Measurements from ENCODE around the gene TCEA3.

Gene TCEA3

DNA sequence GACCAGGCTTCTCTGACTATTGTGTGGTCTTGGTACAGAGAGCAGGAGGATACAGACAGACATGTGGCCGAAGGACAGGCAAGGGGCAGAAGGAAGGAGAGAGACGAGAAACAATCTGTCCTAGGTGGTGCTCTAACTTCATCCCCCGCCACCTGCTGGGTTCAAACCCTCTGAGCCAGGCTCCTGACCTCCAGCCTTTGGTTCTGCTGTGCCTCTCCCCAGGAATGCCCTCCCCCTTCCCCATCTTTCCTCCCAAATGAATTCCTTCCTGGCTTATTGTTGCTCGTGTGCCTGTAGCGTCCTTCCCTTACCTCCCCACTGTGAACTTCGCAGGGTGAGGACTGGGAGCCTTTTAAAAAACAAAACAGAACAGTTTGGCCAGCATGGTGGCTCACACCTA lies 5.4 kb downstream of the TCEA3 start:
- DNase-seq, result no peak

DNA sequence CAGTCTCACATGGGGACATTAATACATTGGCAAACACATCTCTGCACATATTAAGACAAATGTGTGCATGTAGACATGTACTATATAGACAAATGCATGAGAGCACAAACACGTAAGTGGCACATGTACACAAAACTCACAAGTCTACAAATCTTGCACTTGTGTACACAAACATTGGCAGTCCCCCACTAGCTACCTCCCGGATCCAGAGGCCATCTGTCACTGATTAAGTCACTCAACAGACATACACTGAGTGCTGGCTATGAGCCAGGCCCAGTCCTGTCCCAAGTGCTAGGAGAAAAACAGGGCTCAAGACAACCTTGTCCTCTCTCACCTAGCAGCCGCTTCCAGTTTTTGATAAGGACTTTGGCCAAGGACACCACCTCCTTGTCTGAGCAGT lies 7.0 kb downstream of the TCEA3 start:
- no peak for DNase-seq

DNA sequence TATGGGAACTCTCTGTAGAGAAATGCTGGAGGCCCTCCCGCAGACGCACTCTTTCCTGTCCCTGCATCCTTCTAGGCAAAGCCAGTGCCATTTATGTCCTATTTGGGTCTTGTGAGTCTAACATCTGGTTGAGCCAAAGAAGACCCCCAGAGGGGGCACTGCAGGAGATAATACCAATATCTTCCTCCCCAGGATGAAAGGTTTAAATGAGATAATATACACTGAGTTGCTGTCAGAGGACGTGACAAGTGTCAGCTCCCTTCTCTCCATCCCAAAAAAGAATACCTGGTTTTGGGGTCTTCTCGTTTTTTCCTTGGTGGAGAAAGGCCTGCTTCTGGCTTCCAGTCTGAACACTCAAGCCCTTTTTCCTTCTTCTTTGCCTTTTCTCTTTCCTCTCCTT lies 7.6 kb downstream of the TCEA3 start:
- no peak for DNase-seq

DNA sequence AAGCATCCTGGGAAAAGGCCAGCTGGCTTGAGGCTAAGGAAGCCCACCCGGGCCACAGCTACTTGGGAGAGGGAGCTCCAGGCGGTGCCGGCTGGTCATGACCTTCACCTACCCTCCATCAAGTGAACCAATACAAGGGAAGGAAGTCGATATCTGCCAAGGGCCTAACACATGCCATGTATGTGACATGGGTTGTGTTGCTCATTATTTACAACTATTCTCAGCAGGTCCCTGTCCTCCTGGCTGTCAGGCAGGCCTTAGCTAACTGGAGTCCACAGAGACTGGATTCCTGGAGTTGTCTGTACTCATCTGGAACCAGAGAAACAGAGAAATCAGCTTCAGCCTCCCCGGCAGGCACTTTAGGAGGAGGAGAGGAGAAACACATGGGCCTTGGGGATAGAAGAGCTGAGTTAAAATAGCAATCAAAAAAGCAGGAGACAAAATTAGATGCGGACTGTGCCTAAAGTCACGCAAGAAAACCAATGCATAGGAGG lies 15.7 kb downstream of the TCEA3 start:
- peak; percentile 32 for DNase-seq

DNA sequence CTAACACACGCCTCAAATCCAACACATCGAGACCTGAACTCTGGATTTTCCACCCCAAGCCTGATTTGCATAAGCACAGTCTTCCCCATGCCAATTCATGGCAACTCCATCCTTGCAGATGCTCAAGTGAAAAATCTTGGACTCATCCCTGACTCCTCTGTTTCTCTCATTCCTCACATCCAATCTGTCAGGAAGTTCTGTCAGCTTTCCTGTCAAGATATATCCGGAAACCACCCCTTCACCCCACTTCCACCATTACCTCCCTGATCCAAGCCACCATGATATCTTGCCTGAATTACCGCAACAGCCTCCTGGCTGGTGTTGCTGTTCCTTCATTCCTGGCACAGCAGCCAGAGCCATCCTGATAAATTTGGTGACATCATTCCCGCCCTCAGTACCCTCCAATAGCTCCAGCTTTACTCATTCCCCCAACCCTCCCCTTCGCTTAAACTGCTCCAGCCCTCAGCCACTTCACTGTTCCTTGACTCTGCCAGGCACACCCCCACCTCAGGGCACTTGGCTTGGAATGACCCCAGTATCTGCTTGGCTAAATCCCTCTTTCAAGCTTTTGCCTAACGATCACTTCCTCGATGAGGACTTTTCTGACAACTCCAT lies 17.4 kb downstream of the TCEA3 start:
- no peak for DNase-seq

DNA sequence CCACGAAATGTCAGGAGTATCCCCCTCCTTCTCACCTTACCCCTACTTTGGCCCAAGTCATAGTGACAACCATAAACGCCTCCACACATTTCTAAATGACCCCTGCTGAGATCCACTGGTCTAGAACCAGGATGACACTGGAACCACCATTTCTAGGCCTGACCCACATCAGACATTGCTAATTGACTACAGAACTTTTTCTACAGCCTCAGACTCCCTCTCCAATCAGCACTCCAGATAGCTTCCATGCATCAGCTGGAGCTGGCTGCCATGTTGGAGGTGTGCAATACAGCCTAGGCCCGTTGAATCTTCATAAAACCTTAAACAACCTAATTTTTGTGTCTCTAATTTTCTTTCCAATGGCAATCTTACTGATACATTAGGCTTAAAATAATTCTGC lies 18.6 kb downstream of the TCEA3 start:
- no peak for DNase-seq

DNA sequence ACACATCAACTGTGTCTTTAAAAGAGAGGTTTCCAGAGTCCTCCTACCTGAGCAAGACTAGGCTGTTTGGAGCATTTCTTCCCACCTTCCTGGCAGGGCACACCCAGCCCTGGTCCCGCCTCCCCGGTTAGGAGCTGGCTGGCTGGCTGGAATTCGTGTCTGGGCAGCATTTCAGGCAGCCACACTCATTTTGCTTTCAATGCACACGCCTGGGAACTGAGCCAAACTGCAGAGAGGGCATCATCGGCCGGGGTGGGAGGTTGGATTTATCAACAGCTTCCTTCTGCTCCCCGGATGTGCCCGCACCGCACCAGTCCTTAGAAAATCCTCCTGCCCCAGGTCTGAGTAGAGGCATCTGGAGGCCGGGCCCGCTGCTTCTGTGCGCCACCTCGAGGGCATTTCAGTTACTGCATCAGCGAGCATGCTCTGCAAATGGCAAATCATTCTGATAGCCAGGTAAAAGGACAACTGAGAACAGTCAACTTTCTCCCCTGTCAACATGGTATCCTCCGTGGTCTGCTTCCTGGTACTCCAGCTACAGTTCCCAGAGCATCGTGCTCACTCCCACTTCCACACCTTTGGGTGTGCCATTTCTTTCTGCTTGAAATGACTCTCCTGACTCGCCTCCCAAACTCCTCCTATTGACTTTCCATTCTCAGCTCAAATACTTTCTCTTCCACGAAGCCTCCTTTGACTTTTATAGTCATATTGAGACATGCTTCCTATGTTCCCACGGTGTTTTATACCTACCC lies 20.6 kb downstream of the TCEA3 start:
- DNase-seq, result peak; percentile 87

DNA sequence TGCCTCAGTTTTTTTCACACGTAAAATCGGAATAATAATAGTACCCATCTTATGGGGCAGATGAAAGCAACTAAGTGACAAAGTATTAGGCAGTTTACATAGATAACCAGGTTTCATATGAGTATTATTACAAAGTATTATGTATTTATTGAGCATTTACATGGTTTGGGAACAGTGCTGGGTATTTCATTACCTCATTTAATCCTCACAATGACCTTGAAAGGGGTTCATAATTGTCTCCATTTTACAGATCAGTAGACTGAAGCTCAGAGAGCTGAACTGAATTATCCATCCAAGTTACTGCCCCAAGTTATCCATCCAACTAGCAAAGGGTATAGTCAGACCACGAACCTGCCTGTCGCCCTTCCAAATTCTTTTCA lies 21.2 kb downstream of the TCEA3 start:
- no peak for DNase-seq

DNA sequence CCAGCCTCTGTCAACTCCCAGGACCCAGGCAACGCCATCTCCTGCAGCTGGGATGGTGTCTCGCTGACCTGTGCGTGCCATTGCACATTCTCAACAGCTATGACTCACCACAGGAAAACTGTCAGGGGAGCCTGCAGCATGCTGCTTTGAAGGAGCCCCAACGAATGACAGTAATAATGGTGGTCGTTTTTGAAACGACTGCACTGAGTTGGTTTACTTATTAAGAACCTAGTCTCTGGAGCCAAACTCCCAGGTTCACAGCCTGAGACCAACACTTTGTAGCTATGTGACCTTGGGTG lies 21.6 kb downstream of the TCEA3 start:
- DNase-seq, result no peak

DNA sequence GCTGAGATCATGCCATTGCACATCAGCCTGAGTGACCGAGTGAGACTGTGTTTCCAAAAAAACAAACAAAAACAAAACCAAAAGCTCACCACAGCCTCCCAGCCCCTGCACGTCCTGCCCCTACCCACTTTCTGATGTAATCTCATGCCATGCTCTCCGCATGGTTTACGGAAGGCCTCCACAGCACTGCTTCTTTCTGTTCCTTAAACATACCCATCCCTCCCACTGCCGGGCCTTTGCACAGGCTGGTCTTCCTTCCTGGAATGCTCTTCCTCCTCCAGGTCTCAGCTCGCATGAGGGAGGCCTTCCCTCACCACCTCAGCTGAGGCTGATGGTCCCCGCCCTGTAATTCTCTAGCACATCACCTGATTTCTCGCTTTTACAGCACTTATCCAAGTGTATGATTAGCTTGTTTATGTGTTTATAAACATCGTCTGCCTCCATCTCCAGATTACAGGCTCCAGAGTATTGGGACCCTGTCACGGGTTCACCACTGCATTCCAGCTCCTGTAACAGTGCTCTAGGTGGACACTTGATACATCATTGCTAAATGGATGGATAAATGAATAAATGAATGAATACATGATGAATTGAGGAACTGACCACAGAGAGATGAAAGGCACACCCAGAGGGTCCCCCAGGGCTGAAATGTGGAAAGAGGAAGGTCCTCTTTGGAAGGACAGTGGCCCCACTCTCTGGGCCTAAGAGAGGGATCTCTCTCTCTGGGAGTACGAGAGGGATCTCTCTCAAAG lies 22.1 kb downstream of the TCEA3 start:
- no peak for DNase-seq

DNA sequence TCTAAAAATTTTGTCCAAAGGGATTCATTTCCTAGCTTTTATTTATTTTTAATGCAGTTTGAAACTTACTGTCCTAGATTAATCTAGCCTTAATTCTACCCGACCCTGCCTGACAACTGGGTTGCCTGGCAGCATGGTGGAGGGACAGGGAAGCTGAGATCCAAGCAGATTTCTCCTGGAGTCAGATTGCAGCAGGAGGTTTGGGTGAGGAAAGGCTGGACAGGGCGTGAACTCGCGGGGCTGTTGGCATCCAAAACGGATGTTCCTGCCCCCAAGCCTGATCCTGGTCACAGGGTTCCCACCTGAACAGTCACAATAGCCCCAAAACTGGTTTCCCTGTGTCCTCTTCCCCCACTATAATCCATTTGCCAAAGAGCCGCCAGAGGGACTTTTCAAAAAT lies 23.2 kb downstream of the TCEA3 start:
- DNase-seq, result no peak

DNA sequence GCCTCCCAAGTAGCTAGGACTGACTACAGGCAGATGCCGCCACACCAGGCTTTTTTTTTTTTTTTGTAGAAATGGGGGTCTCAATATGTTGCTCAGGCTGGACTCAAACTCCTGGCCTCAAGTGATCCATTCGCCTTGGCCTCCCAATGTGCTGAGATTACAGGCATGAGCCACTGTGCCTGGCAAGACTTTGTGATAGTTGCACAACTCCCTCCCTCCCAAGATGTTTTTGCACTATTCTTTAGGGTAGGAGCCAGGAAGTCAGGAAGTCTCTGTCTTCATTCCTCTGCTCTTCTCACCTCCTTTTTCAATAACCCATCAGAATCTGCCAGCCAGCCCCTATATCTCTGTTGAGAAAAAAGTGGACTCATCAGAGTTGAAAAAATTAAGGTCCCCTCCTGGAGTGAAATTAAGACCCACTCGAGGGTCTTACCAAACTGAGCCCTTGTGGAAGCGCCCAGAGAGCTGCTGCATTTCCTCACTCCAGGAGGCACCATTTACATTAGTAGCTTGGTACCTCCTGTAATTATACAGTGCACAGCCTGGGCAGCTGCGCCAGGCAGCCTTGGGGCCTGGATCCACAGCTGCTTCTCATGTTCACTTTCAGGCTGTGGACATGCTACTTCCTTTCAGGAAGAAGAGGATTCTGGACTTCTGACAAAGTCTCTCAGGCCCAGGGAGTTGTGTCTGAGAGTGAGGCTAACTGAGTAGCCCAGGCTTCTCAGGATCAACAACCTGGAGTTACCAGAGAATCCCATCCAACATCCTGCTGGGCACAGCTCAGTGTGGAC lies 24.0 kb downstream of the TCEA3 start:
- DNase-seq, result no peak

DNA sequence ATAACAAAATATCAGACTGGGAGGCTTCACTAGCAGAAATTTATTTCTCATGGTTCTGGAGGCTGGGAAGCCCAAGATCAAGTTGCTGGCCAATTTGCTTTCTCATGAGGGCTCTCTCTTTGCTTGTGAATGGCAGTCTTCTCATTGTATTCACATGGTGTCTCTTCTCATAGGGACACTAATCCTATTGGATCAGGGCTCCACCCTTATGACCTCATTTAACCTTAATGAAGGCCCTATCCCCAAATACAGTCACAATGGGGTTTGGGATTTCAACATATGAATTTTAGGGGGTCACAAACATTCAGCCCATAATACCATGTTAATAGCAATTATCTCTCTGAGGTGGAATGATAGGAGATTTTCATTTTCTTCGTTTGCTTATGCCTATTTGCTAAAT lies 25.3 kb downstream of the TCEA3 start:
- DNase-seq, result no peak

DNA sequence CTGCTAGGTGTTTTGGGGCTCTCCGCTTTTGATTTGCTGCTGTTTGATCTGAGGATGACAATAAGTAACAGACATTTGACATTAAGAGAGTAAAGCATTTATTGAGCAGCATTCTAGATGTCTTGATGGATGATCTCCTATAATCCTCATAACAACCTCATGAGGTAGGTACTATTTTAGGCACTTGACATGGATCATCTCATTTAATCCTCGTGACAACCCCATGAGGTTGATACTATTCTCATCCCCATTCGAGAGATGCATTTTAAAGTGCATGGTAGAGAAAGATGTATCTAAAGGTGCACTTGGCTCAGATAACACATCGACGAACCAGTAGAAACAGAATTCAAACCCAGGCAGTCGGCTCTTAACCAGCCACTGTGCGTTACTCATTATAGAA lies 26.6 kb downstream of the TCEA3 start:
- no peak for DNase-seq

DNA sequence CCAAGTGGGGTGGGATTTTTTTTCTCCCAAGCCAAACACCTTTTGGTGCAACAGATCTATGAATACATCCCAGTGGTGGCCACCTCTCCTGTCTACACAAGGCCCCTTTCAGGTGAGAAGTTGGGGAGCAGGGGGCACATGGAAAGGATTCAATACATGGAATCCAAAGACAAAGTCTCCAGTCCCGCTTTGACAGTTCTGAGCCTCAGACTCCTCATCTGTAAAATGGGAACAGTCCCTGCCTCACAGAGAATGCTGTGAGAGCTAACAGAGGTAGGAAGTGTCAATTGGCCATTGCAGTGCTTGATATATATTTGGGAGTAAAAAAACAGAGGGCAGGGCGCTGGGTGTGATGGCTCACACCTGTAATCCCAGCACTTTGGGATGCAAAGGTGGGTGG lies 28.2 kb downstream of the TCEA3 start:
- DNase-seq, result no peak

DNA sequence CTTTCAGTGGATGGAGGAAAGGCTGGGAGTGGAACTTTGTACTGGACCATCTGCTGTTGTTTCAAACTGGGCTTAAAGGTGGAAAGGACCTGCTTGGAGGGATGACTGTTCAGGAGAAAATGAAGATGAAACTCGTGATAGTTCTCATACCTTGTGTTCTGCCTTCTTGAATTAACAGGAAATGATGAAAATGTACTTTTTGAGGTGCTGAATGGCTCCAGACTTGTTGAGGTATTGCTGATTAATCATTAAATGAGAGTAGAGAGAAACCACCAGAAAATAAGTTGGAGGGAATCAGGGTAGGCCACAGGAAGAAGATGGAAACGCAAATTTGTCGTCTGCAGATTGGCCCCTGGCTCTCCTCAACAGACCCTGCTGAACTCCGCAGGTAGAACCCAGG lies 28.7 kb downstream of the TCEA3 start:
- no peak for DNase-seq

DNA sequence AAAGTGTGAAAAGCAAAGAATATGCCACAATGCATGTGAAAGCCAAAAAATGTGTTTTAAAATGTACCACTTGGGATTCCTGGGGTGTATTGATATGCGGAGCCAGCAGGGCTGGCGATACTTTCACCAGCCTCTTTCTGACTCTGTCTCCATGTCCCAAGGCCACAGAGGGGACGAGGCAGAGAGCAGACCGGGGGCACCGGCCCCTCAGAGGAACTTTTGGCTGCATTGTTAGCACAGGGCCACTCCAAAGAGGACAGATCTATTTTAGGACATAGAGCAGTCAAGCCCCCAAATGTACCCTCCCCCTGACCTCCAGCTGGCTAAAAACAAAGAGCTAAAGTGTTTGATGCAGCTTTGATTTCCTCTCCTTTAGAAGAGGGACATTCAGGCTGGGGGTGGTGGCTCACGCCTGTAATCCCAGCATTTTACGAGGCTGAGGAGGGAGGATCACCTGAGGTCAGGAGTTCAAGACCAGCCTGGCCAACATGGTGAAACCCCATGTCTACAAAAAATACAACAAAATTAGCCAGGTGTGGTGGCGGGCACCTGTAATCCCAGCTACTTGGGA lies 29.3 kb downstream of the TCEA3 start:
- DNase-seq, result no peak

DNA sequence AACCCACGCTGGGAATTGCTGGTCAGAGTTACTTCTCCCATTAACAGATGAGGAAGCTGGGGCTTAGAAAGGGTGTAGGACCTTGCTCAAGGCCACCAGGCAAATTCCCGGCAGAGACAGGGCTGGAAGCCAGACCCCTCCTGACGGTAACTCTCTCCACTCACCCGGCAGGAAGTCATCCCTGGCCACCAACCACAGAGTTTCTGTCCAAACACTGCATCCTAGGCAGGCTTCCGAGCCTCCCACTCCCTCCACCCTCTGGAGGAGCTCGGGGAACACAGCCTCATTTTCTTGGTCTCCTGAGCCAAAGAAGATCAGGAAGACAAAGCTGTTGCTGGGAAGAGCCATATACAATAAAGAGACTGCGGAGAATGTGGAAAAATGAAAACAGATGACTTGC lies 29.9 kb downstream of the TCEA3 start:
- DNase-seq, result no peak

DNA sequence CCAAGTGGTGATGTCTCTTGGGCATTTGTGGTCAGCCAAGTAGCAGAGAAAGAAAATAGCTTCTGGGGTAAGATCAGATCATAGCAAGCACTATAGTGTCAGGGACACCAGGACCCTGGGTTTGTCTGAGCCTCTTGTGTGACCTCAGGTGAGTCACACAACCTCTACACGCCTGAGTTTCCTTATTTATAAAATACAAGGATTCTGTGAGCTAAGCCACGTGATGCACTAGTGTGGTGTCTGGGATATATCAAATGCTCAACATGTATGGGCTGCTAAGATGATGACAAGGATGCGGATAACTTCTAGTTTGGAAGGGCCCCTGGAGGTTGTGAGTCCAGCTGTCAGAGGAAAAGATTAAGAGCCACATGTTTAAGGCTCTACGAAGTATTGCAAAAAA lies 30.4 kb downstream of the TCEA3 start:
- DNase-seq, result no peak

DNA sequence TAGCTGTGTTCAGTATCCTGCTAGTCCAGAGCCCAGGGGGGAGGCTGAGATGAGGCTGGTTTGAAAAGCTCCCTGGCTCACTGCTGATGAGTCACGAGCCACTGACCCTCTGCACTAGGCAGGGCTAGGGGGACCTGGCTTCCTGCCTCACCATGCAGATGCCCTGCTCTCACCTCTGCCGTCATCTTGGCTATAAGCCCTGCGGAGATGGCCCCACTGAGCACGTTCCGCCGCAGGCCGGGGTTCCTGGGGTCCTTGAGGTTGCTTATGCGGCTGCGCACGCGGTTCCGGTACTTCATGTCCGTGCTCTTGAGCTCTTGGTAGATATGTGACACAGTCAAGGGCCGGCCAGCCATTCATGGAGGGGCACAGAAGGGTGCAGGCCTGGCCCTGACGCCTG lies 30.8 kb downstream of the TCEA3 start:
- no peak for DNase-seq

DNA sequence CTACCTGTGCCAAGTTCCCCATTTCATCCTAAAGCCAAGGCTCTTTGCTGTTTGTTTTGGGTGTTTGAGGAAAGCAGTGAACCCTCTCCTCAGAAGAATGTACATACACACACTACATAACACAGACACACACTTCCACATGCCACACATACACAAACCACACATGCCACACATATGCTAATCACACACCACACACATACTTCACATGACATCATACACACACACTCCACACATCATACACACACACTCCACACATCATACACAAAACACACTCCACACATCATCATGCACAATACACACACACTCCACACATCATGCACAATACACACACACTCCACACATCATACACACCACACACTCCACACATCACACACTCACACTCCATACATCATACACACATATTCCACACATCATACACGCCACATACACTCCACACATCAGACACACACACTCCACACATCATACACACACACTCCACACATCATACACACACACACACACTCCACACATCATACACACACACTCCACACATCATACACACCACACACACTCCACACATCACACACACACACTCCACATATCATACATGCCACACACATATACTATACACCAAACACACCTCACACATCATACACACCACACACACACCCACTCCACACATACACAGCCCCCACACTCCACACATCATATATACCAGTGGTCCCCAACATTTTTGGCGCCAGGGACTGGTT lies 32.3 kb downstream of the TCEA3 start:
- DNase-seq, result no peak

DNA sequence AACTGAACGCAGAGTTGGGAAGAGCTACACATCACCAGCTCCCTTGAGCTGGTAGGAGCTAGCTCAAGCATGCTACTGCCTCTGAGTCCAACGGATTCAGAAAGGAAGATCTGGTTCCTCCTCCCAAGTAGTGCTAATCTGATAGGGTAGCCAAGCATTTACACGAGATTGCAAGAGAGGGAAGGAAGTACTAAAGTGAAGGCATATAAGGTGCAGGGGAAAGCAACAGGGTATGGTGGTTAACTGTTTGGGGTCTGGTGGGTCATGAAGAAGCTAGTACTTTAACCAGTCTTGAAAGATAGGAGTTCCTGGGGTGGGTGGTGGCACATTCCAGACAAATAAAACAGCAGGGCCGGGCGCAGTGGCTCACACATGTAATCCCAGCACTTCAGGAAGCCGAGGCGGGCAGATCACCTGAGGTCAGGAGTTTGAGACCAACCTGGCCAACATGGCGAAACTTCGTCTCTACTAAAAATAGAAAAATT lies 34.7 kb downstream of the TCEA3 start:
- no peak for DNase-seq

Data from retina (tissue), 1 donor.